ENCODE measurements around the gene PLEKHA4. TPM values are rescaled to one million over a fixed set of nuclear protein-coding genes. Genes with fewer than 3 reads are reported as not detected.

The PLEKHA4 gene
- total and polyA plus RNA-seq, 2 of the 13 experiments (the other 11 are each of a cell fraction or from before 2014, with no cell fraction given): 4.8 to 6.0 TPM

DNA sequence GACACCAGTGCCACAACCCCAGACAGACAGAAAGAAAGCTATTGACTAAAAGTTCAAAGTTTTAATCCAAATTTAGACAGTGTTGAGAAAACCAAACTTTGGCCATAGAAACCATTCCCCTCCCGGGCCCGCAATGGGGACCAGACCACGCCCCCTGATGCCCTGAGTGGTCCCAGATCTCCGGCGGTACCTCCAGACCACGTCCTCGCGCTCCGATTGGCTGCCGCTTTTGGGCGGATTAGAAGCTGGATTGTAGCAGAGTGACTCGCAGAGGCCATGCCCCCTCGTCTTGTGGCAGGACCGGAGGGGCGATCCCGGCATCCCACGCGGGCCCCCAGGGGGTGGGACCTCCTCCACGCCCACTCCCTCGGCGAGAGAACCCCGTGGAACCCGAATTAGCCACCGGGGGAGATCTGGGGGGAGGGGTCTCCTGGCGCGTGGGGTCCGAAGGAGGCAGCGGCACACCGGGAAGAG, 31.3 kb downstream of the PLEKHA4 start:
- 80% methylated on average over 1 of the region's 29 CpGs for WGBS (ENCODE audit: low lambda C conversion rate)
- POLR2A ChIA-PET: interaction anchor here (1.1 kb wide), 1 partner anchor 30 kb away, joined by 6 read pairs; no protein-coding TSS in a partner anchor
- Histone ChIP-seq H2AFZ (ENCODE audit: low read length) (no peak overlapping the region), H3K36me3 (replicated peaks in 1 of 2; ENCODE audit: control insufficient read depth in 1 of 2, insufficient read depth in 2 of 2, low read length in 2 of 2) (peaks cover 0 to 2% of the 10 kb centered on the region in 2 experiments; a peak in 1 of 5 replicates), H3K27ac (ENCODE audit: extremely low read length, insufficient read depth, low read length) (no peak overlapping the region), H3K27me3 (ENCODE audit: control insufficient read depth in 1 of 2, insufficient read depth in 2 of 2, low read length in 2 of 2) (no peaks in the 10 kb centered on the region), H3K9ac (ENCODE audit: insufficient read depth, low read depth, low read length) (no peak overlapping the region), H3K4me2 (ENCODE audit: low read depth, low read length) (peak overlapping the region; percentile 85), H4K20me1 (ENCODE audit: insufficient read depth, low read length) (no peaks in the 10 kb centered on the region), H3K79me2 (ENCODE audit: insufficient read depth, low read length) (no peaks in the 10 kb centered on the region), H3K4me3 (replicated peaks in 1 of 3; ENCODE audit: insufficient read depth in 1 of 3, low read depth in 2 of 3, low read length in 3 of 3) (no peak overlapping the region), H3K4me1 (ENCODE audit: insufficient read depth, low read length) (peaks cover 19% of the 10 kb centered on the region), H3K9me3 (ENCODE audit: low read length) (no peaks in the 10 kb centered on the region)
- TF ChIP-seq MAFK (conservative IDR thresholded peaks at IDR 0.05 in 1 of 2, IDR thresholded peaks at IDR 0.05 in 1 of 2; ENCODE audit: low read length in 2 of 2): no peak
- no peak for TF ChIP-seq ZBTB46 (CRISPR knock-in tag; IDR thresholded peaks at IDR 0.05; ENCODE audit: borderline replicate concordance)
- no peak for TF ChIP-seq SOX6 (IDR thresholded peaks at IDR 0.05)
- TF ChIP-seq SOX6 (CRISPR knock-in tag; IDR thresholded peaks at IDR 0.05): no peak
- CTCF ChIA-PET (ENCODE audit: low intra/inter-chr PET ratio, low total read pairs): no interaction called here
- in situ Hi-C loops (cut with HindIII; ENCODE audit: extremely low pct_ligation_motif_present, low pct_unique_long_range_greater_than_20kb) (loop anchor here (5.0 to 10.0 kb wide), 2 partner anchors 40 to 162 kb away; partner anchors contain the start of gene NTN5), intact Hi-C loops (cut with micrococcal nuclease; ENCODE audit: unreplicated experiment) (no loop called here)
- peak; percentile 34; the same call in 2 of the 3 replicates for ATAC-seq
- no peak for FAIRE-seq
- DNase-seq (ENCODE audit: low spot score): no peak
- BruUV-seq (replicated peaks): no TSS peak
